Panc1 (cell line): ENCODE results near the gene CTSK.

Source experiments
- POLR2AphosphoS5 ChIP-seq: IDR thresholded peaks from 2 replicates; pipeline ENCODE4 v1.6.1; 2012; ENCODE audit warnings: mild to moderate bottlenecking, low read depth, low read length, moderate library complexity
- SIN3A ChIP-seq: IDR thresholded peaks from 2 replicates; pipeline ENCODE4 v1.6.1; 2012; ENCODE audit warnings: low read depth, mild to moderate bottlenecking, low read length, moderate library complexity, borderline replicate concordance; ENCODE audit not compliant: insufficient read depth
- TCF7L2 ChIP-seq: IDR thresholded peaks from 2 replicates; pipeline ENCODE4 v1.6.1; 2011; ENCODE audit warnings: mild to moderate bottlenecking, low read depth, low read length, inconsistent platforms
- TF ChIP-seq, protein P1 (sequence below), 2 experiments: IDR thresholded peaks; 2 replicates each; pipeline ENCODE4 v1.6.1; 2011 to 2012; ENCODE audit warnings: low read depth in 2 of 2, control low read depth in 1 of 2, low read length in 1 of 2, mild to moderate bottlenecking in 1 of 2, moderate library complexity in 1 of 2; ENCODE audit not compliant: insufficient read depth in 1 of 2
- TF ChIP-seq, protein P2 (sequence below): fragments of 450-650 bp; IDR thresholded peaks from 2 replicates; pipeline ENCODE4 v1.5.1; 2017; ENCODE audit warnings: mild to moderate bottlenecking

DNA sequence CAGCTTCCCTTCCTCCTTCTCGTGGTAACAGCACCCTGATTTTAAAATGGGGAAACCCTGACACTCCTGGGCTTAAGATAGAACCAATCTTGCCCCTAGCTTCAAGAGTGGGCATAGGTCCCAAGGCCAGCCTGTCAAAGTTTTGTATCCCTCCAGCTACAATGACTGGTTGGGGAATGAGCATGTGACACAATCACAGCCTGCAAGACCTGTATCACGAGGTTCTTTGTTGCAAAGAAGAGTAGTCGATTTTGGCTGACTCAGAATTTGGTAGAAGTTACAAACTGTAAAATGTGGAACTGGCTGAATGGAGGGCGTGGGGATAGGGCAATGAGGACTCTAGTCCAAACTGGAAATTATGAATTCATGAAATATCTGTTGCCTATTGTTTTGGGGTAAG is 18.7 kb downstream of the CTSK start:
- TF ChIP-seq POLR2AphosphoS5 (no peak), SIN3A (no peak), TCF7L2 (no peak)
- TF ChIP-seq, protein P1, sequence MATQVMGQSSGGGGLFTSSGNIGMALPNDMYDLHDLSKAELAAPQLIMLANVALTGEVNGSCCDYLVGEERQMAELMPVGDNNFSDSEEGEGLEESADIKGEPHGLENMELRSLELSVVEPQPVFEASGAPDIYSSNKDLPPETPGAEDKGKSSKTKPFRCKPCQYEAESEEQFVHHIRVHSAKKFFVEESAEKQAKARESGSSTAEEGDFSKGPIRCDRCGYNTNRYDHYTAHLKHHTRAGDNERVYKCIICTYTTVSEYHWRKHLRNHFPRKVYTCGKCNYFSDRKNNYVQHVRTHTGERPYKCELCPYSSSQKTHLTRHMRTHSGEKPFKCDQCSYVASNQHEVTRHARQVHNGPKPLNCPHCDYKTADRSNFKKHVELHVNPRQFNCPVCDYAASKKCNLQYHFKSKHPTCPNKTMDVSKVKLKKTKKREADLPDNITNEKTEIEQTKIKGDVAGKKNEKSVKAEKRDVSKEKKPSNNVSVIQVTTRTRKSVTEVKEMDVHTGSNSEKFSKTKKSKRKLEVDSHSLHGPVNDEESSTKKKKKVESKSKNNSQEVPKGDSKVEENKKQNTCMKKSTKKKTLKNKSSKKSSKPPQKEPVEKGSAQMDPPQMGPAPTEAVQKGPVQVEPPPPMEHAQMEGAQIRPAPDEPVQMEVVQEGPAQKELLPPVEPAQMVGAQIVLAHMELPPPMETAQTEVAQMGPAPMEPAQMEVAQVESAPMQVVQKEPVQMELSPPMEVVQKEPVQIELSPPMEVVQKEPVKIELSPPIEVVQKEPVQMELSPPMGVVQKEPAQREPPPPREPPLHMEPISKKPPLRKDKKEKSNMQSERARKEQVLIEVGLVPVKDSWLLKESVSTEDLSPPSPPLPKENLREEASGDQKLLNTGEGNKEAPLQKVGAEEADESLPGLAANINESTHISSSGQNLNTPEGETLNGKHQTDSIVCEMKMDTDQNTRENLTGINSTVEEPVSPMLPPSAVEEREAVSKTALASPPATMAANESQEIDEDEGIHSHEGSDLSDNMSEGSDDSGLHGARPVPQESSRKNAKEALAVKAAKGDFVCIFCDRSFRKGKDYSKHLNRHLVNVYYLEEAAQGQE (IDR thresholded peaks at IDR 0.05; ENCODE audit: insufficient read depth in 1 of 2, low read depth in 2 of 2, low read length in 1 of 2), result no peak
- TF ChIP-seq, protein P2, sequence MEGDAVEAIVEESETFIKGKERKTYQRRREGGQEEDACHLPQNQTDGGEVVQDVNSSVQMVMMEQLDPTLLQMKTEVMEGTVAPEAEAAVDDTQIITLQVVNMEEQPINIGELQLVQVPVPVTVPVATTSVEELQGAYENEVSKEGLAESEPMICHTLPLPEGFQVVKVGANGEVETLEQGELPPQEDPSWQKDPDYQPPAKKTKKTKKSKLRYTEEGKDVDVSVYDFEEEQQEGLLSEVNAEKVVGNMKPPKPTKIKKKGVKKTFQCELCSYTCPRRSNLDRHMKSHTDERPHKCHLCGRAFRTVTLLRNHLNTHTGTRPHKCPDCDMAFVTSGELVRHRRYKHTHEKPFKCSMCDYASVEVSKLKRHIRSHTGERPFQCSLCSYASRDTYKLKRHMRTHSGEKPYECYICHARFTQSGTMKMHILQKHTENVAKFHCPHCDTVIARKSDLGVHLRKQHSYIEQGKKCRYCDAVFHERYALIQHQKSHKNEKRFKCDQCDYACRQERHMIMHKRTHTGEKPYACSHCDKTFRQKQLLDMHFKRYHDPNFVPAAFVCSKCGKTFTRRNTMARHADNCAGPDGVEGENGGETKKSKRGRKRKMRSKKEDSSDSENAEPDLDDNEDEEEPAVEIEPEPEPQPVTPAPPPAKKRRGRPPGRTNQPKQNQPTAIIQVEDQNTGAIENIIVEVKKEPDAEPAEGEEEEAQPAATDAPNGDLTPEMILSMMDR, result no peak
